Suprapubic skin (tissue), 3 donors: ENCODE results near the gene KCTD10.

Experiments used
- POLR2A ChIP-seq, 2 donors: fragments of 450-650 bp; IDR thresholded peaks; one replicate each; pipeline ENCODE4 v1.6.1; 2017; ENCODE audit warnings: antibody characterized with exemption in 2 of 2, mild to moderate bottlenecking in 2 of 2, moderate library complexity in 2 of 2
- TF ChIP-seq, protein P1 (sequence below), 2 donors: fragments of 200-600 bp in 1 of 2; fragments of 450-650 bp in 1 of 2; sonication (generic) in 1 of 2; IDR thresholded peaks; one replicate each; pipeline ENCODE4 v1.5.1; 2016 to 2019; ENCODE audit warnings: antibody characterized with exemption in 2 of 2, mild to moderate bottlenecking in 1 of 2, moderate library complexity in 1 of 2

GRCh38 chr12:109450980-109451379 is 26.1 kb downstream of the KCTD10 start:
- TF ChIP-seq POLR2A (IDR thresholded peaks at IDR 0.05) = no peak
- TF ChIP-seq, protein P1, sequence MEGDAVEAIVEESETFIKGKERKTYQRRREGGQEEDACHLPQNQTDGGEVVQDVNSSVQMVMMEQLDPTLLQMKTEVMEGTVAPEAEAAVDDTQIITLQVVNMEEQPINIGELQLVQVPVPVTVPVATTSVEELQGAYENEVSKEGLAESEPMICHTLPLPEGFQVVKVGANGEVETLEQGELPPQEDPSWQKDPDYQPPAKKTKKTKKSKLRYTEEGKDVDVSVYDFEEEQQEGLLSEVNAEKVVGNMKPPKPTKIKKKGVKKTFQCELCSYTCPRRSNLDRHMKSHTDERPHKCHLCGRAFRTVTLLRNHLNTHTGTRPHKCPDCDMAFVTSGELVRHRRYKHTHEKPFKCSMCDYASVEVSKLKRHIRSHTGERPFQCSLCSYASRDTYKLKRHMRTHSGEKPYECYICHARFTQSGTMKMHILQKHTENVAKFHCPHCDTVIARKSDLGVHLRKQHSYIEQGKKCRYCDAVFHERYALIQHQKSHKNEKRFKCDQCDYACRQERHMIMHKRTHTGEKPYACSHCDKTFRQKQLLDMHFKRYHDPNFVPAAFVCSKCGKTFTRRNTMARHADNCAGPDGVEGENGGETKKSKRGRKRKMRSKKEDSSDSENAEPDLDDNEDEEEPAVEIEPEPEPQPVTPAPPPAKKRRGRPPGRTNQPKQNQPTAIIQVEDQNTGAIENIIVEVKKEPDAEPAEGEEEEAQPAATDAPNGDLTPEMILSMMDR (IDR thresholded peaks at IDR 0.05) = no peak
